GM12891 (cell line): ENCODE results near the gene NR6A1.

Experiments
- DNase-seq: peaks from one replicate; pipeline ENCODE4 v3.0.0; 2011; ENCODE audit warnings: low spot score; ENCODE audit not compliant: insufficient read length
- FAIRE-seq: peaks from 2 replicates; lab custom pipeline; 2011; peaks lifted over from hg19 to GRCh38; lab: Jason Lieb, UNC
- PAX5 ChIP-seq: IDR thresholded peaks from 2 replicates; pipeline ENCODE4 v1.6.1; 2011; ENCODE audit warnings: low read length, moderate library complexity, mild to moderate bottlenecking; ENCODE audit not compliant: insufficient read depth, severe bottlenecking
- POLR2A ChIP-seq: IDR thresholded peaks from 2 replicates; pipeline ENCODE4 v1.6.1; 2011; ENCODE audit warnings: low read depth, low read length, control low read depth
- POLR2AphosphoS5 ChIP-seq: IDR thresholded peaks from 2 replicates; pipeline ENCODE4 v1.6.1; 2011; ENCODE audit warnings: low read depth, low read length, control low read depth
- POU2F2 ChIP-seq: IDR thresholded peaks from 2 replicates; pipeline ENCODE4 v1.6.1; 2011; ENCODE audit warnings: low read depth, mild to moderate bottlenecking, control low read depth, low read length, moderate library complexity
- SPI1 ChIP-seq: IDR thresholded peaks from 2 replicates; pipeline ENCODE4 v1.6.1; 2011; ENCODE audit warnings: low read depth, low read length, control low read depth
- TAF1 ChIP-seq: IDR thresholded peaks from 2 replicates; pipeline ENCODE4 v1.6.1; 2011; ENCODE audit warnings: low read depth, low read length, control low read depth

NR6A1 gene

DNA sequence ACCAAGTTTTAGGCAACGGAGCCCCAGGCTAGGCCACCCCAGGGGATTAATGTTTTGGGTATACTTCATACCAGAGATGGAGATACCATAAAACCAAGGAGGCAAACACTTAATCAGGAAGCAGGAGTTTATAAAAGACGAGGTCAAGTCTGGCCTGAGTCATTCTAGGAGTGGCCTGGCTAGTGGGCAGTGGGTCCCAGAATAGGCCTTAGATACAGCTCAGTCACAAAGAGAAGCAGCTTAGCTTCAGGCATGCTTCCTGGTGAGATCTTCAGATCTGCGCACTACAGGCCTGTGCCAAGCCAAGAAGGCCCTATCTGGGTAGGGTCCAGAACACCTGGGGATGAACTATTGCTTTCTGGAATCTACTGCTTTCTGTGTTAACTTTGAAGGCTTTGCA, 243.3 kb downstream of the NR6A1 start:
- no peak for TF ChIP-seq POLR2AphosphoS5
- no peak for TF ChIP-seq POU2F2
- no peak for TF ChIP-seq PAX5
- TF ChIP-seq TAF1, result no peak
- TF ChIP-seq POLR2A, result no peak
- TF ChIP-seq SPI1, result no peak
- FAIRE-seq, result no peak
- no peak for DNase-seq

DNA sequence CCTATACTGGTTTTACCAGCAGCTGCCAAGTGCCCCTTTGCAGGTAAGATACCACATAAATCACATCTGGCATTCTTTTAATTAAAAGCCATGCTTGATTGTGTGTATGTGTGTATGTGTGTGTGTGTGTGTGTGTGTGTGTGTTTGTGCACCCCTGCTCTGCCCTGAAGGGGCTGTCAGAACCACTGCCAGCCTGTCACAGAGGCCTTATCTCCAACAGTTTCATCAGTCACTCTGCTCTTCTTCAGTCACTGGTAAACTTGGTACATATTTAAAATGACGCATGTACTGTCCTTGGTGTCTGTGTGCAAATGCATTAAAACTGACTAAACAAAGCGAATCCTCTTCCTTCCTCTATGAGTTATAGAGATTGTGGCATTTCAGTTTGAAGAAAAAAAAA, 244.9 kb downstream of the NR6A1 start:
- TF ChIP-seq SPI1 (no peak), PAX5 (no peak), TAF1 (no peak), POU2F2 (no peak), POLR2AphosphoS5 (no peak), POLR2A (no peak)
- no peak for FAIRE-seq
- DNase-seq, result no peak

DNA sequence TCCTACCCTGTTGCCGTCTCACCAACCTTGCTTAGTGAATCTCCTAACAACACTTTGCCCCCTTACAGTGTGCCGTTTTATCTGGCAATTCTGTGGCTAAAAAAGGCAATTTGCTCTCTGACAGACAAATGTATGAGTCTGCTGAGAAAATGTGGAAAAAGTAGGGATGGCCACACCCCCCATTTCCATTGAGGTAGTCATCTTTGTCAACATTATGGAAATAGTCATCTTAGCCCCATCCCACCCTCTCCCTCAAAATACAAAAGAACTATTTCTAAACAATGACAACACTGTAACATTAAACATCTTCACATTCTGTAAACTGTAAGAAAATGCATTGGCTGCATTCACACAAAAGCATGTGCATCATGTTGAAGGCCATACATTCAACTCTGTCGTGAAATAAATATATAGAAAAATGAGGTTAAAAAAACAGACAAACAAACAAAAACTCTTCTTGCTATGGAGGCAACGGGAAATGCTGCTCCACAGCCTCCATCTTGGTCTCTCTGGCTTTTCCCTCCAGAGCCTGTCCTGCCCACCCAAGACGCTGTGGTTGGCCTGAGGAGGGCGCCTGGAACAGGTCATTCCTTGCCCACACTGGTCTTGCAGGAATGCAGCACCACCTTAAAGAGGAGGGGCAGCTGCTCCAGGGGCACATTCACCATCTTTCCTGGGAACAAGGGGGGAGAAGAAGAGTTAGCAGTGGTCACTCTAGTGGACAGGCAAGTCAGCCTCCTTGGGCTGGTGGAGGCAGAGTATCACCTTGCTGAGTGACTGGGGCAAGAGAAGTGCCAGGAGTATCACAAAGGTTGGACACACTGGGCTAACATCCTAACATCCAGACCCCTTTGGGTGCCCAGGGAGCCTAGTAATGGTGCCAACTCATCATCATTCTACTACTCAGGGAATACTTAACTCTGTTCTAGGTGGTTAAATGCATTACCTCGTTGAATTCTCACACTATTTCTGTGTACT, 248.7 kb downstream of the NR6A1 start:
- no peak for DNase-seq
- TF ChIP-seq TAF1 (no peak), POLR2A (no peak), SPI1 (no peak), PAX5 (no peak), POLR2AphosphoS5 (no peak), POU2F2 (no peak)
- no peak for FAIRE-seq

DNA sequence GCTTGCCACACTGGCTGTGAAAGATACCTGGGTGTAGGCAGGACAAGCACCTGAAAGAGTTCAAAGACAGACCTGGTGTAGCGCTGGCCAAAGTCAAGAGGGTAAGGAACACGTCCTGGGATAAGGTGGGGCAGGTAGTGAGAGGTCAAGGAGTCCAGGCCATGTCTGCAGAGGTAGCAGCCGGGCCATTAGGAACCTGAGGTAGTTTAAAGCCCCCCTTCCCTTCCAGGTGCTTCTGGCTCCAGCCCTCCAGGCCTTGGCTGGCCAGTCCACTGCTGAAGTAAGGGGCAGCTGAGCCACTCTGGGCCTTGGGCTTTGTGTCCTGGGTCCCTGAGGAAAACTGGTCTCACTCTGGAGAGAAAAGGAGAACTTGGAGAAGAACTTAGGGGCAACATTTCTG, 250.0 kb downstream of the NR6A1 start:
- TF ChIP-seq POLR2AphosphoS5 (no peak), TAF1 (no peak), PAX5 (no peak), POU2F2 (no peak), SPI1 (no peak)
- FAIRE-seq (no peak), DNase-seq (no peak)

DNA sequence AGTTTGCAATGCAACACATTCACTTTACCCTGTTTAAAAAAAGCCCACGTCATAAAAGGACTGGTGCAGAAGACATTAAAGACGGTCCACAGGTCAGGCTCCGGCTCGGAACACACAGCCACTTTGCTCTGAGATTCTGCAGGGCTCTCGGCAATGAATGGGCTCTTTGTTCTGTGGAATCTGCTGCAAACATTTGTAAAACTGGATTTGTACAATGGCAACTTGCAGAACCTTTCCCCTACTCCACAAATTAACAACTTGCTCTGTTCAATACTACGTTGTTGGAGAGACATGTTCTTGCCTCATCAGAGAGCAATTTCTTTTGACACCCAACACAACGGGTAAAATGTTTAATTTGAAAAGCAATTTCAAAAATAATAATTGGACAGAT, 250.9 kb downstream of the NR6A1 start:
- no peak for DNase-seq
- no peak for FAIRE-seq
- TF ChIP-seq POLR2A (no peak), SPI1 (no peak), PAX5 (no peak), TAF1 (no peak), POU2F2 (no peak), POLR2AphosphoS5 (no peak)

DNA sequence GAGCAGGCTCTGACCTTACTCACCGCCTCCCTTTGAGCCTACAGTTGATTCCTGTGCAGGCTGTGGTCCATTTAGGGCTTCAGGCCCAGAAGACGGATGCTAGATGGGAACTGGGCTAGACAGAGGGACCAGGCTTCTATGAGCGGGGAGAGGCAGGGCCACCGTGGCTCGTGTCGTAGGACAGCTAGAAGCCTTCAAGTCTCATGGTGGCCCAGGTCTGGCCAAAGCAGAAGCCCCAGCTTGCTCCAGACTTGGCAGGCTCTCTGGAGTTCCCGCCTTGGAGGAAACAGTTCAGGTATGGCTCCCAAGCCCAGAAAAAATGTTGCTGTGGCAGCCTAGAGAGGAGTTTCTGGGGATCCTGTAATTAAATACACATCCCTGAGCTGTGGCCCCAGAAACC, 253.0 kb downstream of the NR6A1 start:
- FAIRE-seq (no peak), DNase-seq (no peak)
- TF ChIP-seq SPI1, result no peak
- no peak for TF ChIP-seq POU2F2
- no peak for TF ChIP-seq PAX5
- no peak for TF ChIP-seq POLR2A
- no peak for TF ChIP-seq POLR2AphosphoS5

DNA sequence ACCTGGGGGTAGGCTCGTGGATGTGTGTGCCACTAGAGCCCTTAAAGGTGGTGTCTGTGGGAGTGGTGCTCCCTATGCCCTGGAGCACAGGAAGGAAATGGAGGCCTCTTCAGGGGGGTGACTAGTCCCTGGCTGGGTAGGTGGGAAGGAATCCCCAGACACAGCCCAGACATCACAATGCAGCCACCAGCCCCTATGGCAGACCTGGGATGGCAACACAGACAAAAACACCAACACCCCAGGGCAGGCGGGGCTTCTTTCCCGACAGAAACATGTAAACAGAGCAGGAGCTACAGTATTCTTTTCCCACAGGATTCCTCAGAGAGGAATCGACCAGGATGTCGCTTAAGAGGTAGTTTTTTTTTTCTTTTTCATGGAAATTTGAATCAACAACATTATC, 253.5 kb downstream of the NR6A1 start:
- DNase-seq (no peak), FAIRE-seq (no peak)
- TF ChIP-seq POLR2AphosphoS5 (no peak), TAF1 (no peak), SPI1 (no peak), PAX5 (no peak), POLR2A (no peak), POU2F2 (no peak)

DNA sequence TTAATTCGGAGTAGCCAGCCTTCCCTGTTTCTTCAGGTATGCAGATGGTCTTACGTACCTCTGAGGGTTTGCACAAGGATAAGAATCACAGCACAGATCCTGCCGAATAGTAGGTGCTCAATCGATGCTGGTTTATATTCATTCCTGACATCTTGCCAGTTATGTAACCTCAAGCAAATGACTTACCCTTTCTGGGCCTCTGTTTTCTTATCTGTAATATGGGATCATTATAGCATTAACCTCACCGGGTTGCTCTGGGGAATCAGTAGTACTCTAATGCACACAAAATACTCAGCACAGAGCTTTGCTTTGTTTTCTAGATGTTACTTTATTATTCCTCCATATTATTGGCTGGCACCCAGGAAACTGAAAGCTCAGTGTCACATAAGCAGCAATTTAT, 256.2 kb downstream of the NR6A1 start:
- DNase-seq, result no peak
- TF ChIP-seq POLR2A (no peak), TAF1 (no peak)
- FAIRE-seq, result no peak

DNA sequence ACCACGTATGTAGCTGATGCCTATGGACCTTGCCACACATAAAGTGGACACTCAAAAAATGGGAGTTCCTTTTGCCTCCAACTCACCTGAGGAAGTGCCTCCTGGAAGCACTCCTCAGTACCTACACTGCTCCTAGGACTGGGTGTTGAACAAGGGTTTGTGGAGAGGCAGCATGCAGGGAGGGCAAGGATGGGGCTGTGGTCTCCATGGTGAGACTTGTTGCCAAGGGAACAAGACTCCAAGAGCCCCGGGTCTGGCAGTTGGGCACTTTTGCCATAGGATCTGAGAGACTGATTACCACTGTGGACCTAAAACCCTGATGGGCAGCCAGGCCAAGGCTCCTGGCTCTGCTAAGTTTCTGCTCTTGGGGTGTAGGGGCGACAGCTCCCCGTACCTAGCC, 257.0 kb downstream of the NR6A1 start:
- no peak for DNase-seq
- TF ChIP-seq SPI1 (no peak), TAF1 (no peak), POLR2AphosphoS5 (no peak), POU2F2 (no peak), PAX5 (no peak), POLR2A (no peak)
- no peak for FAIRE-seq

DNA sequence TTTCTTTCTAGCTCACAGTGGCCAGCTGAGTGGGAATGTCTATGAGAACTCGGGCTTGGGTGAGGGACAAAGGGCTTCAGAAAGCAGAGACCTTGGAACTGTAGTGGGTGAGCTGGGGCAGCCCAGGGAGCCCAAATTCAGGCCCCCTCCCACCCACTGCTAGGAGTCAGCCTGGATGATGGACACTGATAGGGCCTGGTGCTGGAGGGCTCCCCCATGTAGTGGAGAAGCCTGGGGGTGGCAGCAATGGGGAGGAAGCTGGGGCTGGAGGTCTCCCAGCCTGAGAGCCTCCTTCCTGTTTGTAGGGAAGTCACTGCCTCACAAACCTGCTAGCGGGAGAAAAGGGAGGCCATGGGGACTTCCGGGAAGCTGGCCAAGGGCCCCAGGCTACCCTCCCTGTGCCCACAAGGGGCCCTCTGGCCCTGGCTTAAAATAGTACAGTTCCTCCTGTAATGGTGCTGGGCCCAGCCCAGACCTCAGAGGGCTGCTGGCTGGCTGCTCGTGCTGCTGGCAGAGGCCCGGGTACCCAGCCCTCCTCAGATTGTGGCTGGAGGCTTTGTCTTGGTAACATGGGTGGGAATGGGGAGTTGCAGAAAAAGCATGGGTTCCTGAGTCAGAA, 257.6 kb downstream of the NR6A1 start:
- FAIRE-seq (no peak), DNase-seq (no peak)
- TF ChIP-seq POLR2A (no peak), POLR2AphosphoS5 (no peak), POU2F2 (no peak)
